GM21576 (cell line): ENCODE measurements around the gene APBB1IP.
"Not testable (repeated sequence)": the region's sequence is repeated elsewhere in the genome, so short reads cannot be mapped to it uniquely, and the experiment has no call there.

Source experiments
- ATAC-seq: cut with Tn5 transposase; IDR thresholded peaks from one replicate; pipeline ENCODE4 v1.9.1; 2021; ENCODE audit warnings: mild to moderate bottlenecking, moderate library complexity; ENCODE audit not compliant: unreplicated experiment

Gene APBB1IP

GRCh38 chr10:26554246-26554645 is 116.1 kb downstream of the APBB1IP start:
- ATAC-seq: no peak

- no peak for ATAC-seq
Measured at GRCh38 chr10:26555719-26556368, 117.7 kb downstream of the APBB1IP start.

- ATAC-seq: no peak
Measured at GRCh38 chr10:26556748-26557640, 118.9 kb downstream of the APBB1IP start.

- no peak for ATAC-seq
Measured at GRCh38 chr10:26557641-26558014, 119.5 kb downstream of the APBB1IP start.

GRCh38 chr10:26566525-26567350 is 128.6 kb downstream of the APBB1IP start:
- no peak for ATAC-seq

- ATAC-seq: no peak
Measured at GRCh38 chr10:26567351-26567721, 129.2 kb downstream of the APBB1IP start.

GRCh38 chr10:26571655-26572054 is 133.5 kb downstream of the APBB1IP start:
- ATAC-seq: no peak

GRCh38 chr10:26573674-26574073 is 135.5 kb downstream of the APBB1IP start:
- no peak for ATAC-seq

- peak; percentile 67 for ATAC-seq
Measured at GRCh38 chr10:26574783-26575182, 136.6 kb downstream of the APBB1IP start.

- not testable (repeated sequence) for ATAC-seq
Measured at GRCh38 chr10:26578371-26578770, 140.2 kb downstream of the APBB1IP start.

- no peak for ATAC-seq
Measured at GRCh38 chr10:26579256-26580063, 141.3 kb downstream of the APBB1IP start.

GRCh38 chr10:26586211-26586610 is 148.1 kb downstream of the APBB1IP start:
- ATAC-seq: no peak

GRCh38 chr10:26588611-26589010 is 150.5 kb downstream of the APBB1IP start:
- no peak for ATAC-seq

GRCh38 chr10:26589813-26590212 is 151.7 kb downstream of the APBB1IP start:
- ATAC-seq: not testable (repeated sequence)

GRCh38 chr10:26593896-26594295 is 155.8 kb downstream of the APBB1IP start:
- ATAC-seq: no peak

GRCh38 chr10:26603283-26603682 is 165.1 kb downstream of the APBB1IP start:
- not testable (repeated sequence) for ATAC-seq

GRCh38 chr10:26604320-26605093 is 166.4 kb downstream of the APBB1IP start:
- not testable (repeated sequence) for ATAC-seq

- ATAC-seq: not testable (repeated sequence)
Measured at GRCh38 chr10:26606389-26606877, 168.3 kb downstream of the APBB1IP start.

- no peak for ATAC-seq
Measured at GRCh38 chr10:26612151-26612915, 174.2 kb downstream of the APBB1IP start.
